H1 (cell line): ENCODE data around the gene SORCS3. TPM values are rescaled to one million over a fixed set of nuclear protein-coding genes. Genes with fewer than 3 reads are reported as not detected.

Source experiments
- CTCF ChIA-PET: fragments of 300-600 bp; sonication (Branson Sonifier 250); formaldehyde crosslinking; loops from one replicate; lab custom pipeline; 2021; ENCODE audit not compliant: partially characterized antibody; lab: Charles Lee
- POLR2A ChIA-PET: fragments of 300-600 bp; sonication (Branson Sonifier 250); formaldehyde crosslinking; loops from one replicate; lab custom pipeline; 2021; ENCODE audit warnings: inconsistent platforms; ENCODE audit not compliant: partially characterized antibody; lab: Charles Lee
- DNase-seq, 2 experiments: peaks; one replicate each; pipeline versions ENCODE4 v3.0.0 to v3.0.0-alpha.2; 2010 to 2022; ENCODE audit warnings: low spot score in 2 of 2, low read depth in 1 of 2, mixed read lengths in 1 of 2
- FAIRE-seq: peaks from 2 replicates; lab custom pipeline; 2011; peaks lifted over from hg19 to GRCh38; lab: Jason Lieb, UNC
- H2AFZ ChIP-seq: 2 replicates; pipeline ENCODE4 v1.8.1; 2012; ENCODE audit warnings: low read length, inconsistent platforms
- H2AK5ac ChIP-seq: 2 replicates; pipeline ENCODE4 v1.6.1; 2013; ENCODE audit warnings: low read depth, low read length
- H2BK120ac ChIP-seq: replicated peaks from 2 replicates; pipeline ENCODE3; 2013; ENCODE audit warnings: low read depth, low read length, inconsistent platforms
- H2BK12ac ChIP-seq: 2 replicates; pipeline ENCODE4 v1.6.1; 2013; ENCODE audit warnings: low read depth, low read length
- H2BK15ac ChIP-seq: 2 replicates; pipeline ENCODE4 v1.6.1; 2013; ENCODE audit warnings: low read length
- H2BK20ac ChIP-seq: 2 replicates; pipeline ENCODE4 v1.6.1; 2013; ENCODE audit warnings: low read length
- H2BK5ac ChIP-seq: 2 replicates; pipeline ENCODE4 v1.6.1; 2013; ENCODE audit warnings: low read depth, low read length
- H3K14ac ChIP-seq: 2 replicates; pipeline ENCODE4 v1.6.1; 2013; ENCODE audit warnings: inconsistent platforms; ENCODE audit not compliant: insufficient read length
- H3K18ac ChIP-seq: 2 replicates; pipeline ENCODE4 v1.6.1; 2013; ENCODE audit warnings: low read length; ENCODE audit errors: extremely low read depth
- H3K23ac ChIP-seq: 2 replicates; pipeline ENCODE4 v1.6.1; 2013; ENCODE audit warnings: inconsistent platforms; ENCODE audit not compliant: insufficient read length
- H3K23me2 ChIP-seq: 2 replicates; pipeline ENCODE4 v1.6.1; 2013; ENCODE audit warnings: low read depth, low read length
- H3K27ac ChIP-seq: 2 replicates; pipeline ENCODE4 v1.6.1; 2011; ENCODE audit warnings: low read depth, low read length, inconsistent platforms
- H3K27me3 ChIP-seq, 4 experiments: replicated peaks in 1 of 4; 1 replicate in 1 of 4; 2 replicates in 3 of 4; pipeline versions ENCODE4 v1.6.1 to v1.8.1; 2011 to 2013; ENCODE audit warnings: low read length in 3 of 4, mild to moderate bottlenecking in 3 of 4, inconsistent platforms in 2 of 4, mixed read lengths in 2 of 4, moderate library complexity in 1 of 4; ENCODE audit not compliant: control insufficient read depth in 3 of 4, insufficient read depth in 3 of 4; ENCODE audit errors: extremely low read depth in 1 of 4
- H3K36me3 ChIP-seq, 4 experiments: 2 replicates each; pipeline versions ENCODE4 v1.6.1 to v1.8.1; 2011 to 2013; ENCODE audit warnings: mild to moderate bottlenecking in 4 of 4, low read length in 3 of 4, moderate library complexity in 2 of 4, control low read depth in 1 of 4, inconsistent platforms in 1 of 4; ENCODE audit not compliant: insufficient read depth in 4 of 4, control insufficient read depth in 2 of 4
- H3K4ac ChIP-seq: replicated peaks from 2 replicates; pipeline ENCODE3; 2013; ENCODE audit warnings: low read length, low read depth, mixed read lengths, inconsistent platforms; ENCODE audit not compliant: insufficient read length
- H3K4me1 ChIP-seq, 4 experiments: replicated peaks in 1 of 4; 1 replicate in 1 of 4; 2 replicates in 3 of 4; pipeline versions ENCODE4 v1.6.1 to v1.8.1; 2011 to 2013; ENCODE audit warnings: low read length in 3 of 4, inconsistent platforms in 2 of 4, mixed read lengths in 1 of 4; ENCODE audit not compliant: insufficient read depth in 4 of 4, control insufficient read depth in 3 of 4
- H3K4me2 ChIP-seq, 2 experiments: 2 replicates each; pipeline versions ENCODE4 v1.6.1 to v1.8.1; 2011 to 2013; ENCODE audit warnings: low read depth in 2 of 2, low read length in 2 of 2, control low read depth in 1 of 2, inconsistent platforms in 1 of 2, mild to moderate bottlenecking in 1 of 2; ENCODE audit not compliant: insufficient read depth in 1 of 2
- H3K4me3 ChIP-seq, 4 experiments: fragments of 200-600, 300-600 bp in 1 of 4; sonication (generic), shearing (Covaris generic), sonication (Bioruptor Twin) in 1 of 4; 2 replicates each; pipeline versions ENCODE4 v1.5.1 to v1.8.1; 2011 to 2016; ENCODE audit warnings: low read length in 4 of 4, low read depth in 3 of 4, control low read depth in 2 of 4, inconsistent platforms in 2 of 4, mild to moderate bottlenecking in 2 of 4, mixed read lengths in 1 of 4, moderate library complexity in 1 of 4; ENCODE audit not compliant: insufficient read depth in 2 of 4; ENCODE audit errors: extremely low read depth in 1 of 4
- H3K56ac ChIP-seq: replicated peaks from 2 replicates; pipeline ENCODE3; 2013; ENCODE audit warnings: low read depth, mild to moderate bottlenecking, mixed read lengths, low read length, inconsistent platforms; ENCODE audit not compliant: insufficient read length
- H3K79me1 ChIP-seq: 2 replicates; pipeline ENCODE4 v1.6.1; 2013; ENCODE audit warnings: low read depth, low read length, control low read depth
- H3K79me2 ChIP-seq, 2 experiments: 2 replicates each; pipeline versions ENCODE4 v1.6.1 to v1.8.1; 2012 to 2013; ENCODE audit warnings: low read length in 2 of 2, mild to moderate bottlenecking in 2 of 2, inconsistent platforms in 1 of 2; ENCODE audit not compliant: insufficient read depth in 2 of 2, control insufficient read depth in 1 of 2
- H3K9ac ChIP-seq, 4 experiments: replicated peaks in 1 of 4; 1 replicate in 1 of 4; 2 replicates in 3 of 4; pipeline versions ENCODE4 v1.6.1 to v1.8.1; 2011 to 2013; ENCODE audit warnings: low read depth in 3 of 4, low read length in 3 of 4, control low read depth in 2 of 4, mild to moderate bottlenecking in 2 of 4, moderate library complexity in 2 of 4, inconsistent platforms in 1 of 4; ENCODE audit errors: extremely low read depth in 1 of 4
- H3K9me3 ChIP-seq, 2 experiments: 2 replicates each; pipeline versions ENCODE4 v1.6.1 to v1.8.1; 2012 to 2013; ENCODE audit warnings: mild to moderate bottlenecking in 2 of 2, moderate library complexity in 2 of 2, control low read depth in 1 of 2, inconsistent platforms in 1 of 2, low read depth in 1 of 2, low read length in 1 of 2, mixed read lengths in 1 of 2; ENCODE audit not compliant: insufficient read depth in 2 of 2
- H4K20me1 ChIP-seq, 2 experiments: replicated peaks in 1 of 2; 2 replicates each; pipeline versions ENCODE3 to v1.8.1; 2011 to 2013; ENCODE audit warnings: inconsistent platforms in 2 of 2, low read length in 2 of 2, mild to moderate bottlenecking in 1 of 2; ENCODE audit not compliant: insufficient read depth in 2 of 2, control insufficient read depth in 1 of 2
- H4K5ac ChIP-seq: 2 replicates; pipeline ENCODE4 v1.6.1; 2013; ENCODE audit warnings: low read length, low read depth, mixed read lengths, inconsistent platforms; ENCODE audit not compliant: insufficient read length
- H4K8ac ChIP-seq: 2 replicates; pipeline ENCODE4 v1.8.0; 2013; ENCODE audit warnings: mild to moderate bottlenecking, moderate library complexity, low read length, inconsistent platforms; ENCODE audit not compliant: insufficient read depth; ENCODE audit errors: extremely low read depth
- H4K91ac ChIP-seq: replicated peaks from 2 replicates; pipeline ENCODE3; 2013; ENCODE audit warnings: low read length, mixed read lengths, inconsistent platforms; ENCODE audit not compliant: insufficient read length
- BCL11A ChIP-seq, 2 experiments: IDR thresholded peaks; one replicate each; pipeline ENCODE4 v1.6.1; 2011; ENCODE audit warnings: low read depth in 2 of 2, low read length in 2 of 2, mild to moderate bottlenecking in 2 of 2
- CHD1 ChIP-seq: IDR thresholded peaks from 2 replicates; pipeline ENCODE4 v1.6.1; 2012; ENCODE audit warnings: low read depth, low read length, improper control_type of control experiment
- EP300 ChIP-seq, 2 experiments: IDR thresholded peaks; 1 replicate in 1 of 2; 2 replicates in 1 of 2; pipeline ENCODE4 v1.6.1; 2011 to 2012; ENCODE audit warnings: low read depth in 2 of 2, low read length in 2 of 2, mild to moderate bottlenecking in 2 of 2, borderline replicate concordance in 1 of 2, inconsistent platforms in 1 of 2, moderate library complexity in 1 of 2
- KDM1A ChIP-seq: fragments of 200-600, 300-600 bp; sonication (generic); IDR thresholded peaks from 2 replicates; pipeline ENCODE4 v1.7.1; 2016; ENCODE audit warnings: mild to moderate bottlenecking, low read length, borderline replicate concordance
- KDM4A ChIP-seq: IDR thresholded peaks from one replicate; pipeline ENCODE4 v1.7.1; 2012; ENCODE audit warnings: low read depth, mild to moderate bottlenecking, moderate library complexity, low read length, inconsistent platforms; ENCODE audit not compliant: severe bottlenecking
- POLR2A ChIP-seq, 2 experiments: IDR thresholded peaks; 1 replicate in 1 of 2; 2 replicates in 1 of 2; pipeline ENCODE4 v1.6.1; 2011; ENCODE audit warnings: low read depth in 2 of 2, low read length in 2 of 2, mild to moderate bottlenecking in 2 of 2; ENCODE audit errors: control extremely low read depth in 1 of 2
- POLR2AphosphoS5 ChIP-seq: IDR thresholded peaks from 2 replicates; pipeline ENCODE4 v1.6.1; 2011; ENCODE audit warnings: low read depth, low read length
- RXRA ChIP-seq: IDR thresholded peaks from 2 replicates; pipeline ENCODE4 v1.6.1; 2011; ENCODE audit warnings: low read depth, mild to moderate bottlenecking, low read length, moderate library complexity; ENCODE audit not compliant: insufficient read depth
- SP2 ChIP-seq: IDR thresholded peaks from 2 replicates; pipeline ENCODE4 v1.6.1; 2012; ENCODE audit warnings: mild to moderate bottlenecking, low read length, inconsistent platforms
- SP4 ChIP-seq: IDR thresholded peaks from 2 replicates; pipeline ENCODE4 v1.6.1; 2012; ENCODE audit warnings: low read length, inconsistent platforms
- TBP ChIP-seq: IDR thresholded peaks from 2 replicates; pipeline ENCODE4 v1.6.1; 2011; ENCODE audit warnings: low read depth, low read length, improper control_type of control experiment
- TEAD4 ChIP-seq: IDR thresholded peaks from 2 replicates; pipeline ENCODE4 v1.6.1; 2012; ENCODE audit warnings: low read depth, low read length, inconsistent platforms, mixed read lengths
- WGBS, 2 experiments: shearing (Covaris generic) in 1 of 2; methylation state at CpG; one replicate each; pipeline versions ENCODE4 v1.1.6 to v1.1.7; 2013 to 2015; ENCODE audit warnings: low lambda C conversion rate in 2 of 2, mixed read lengths in 2 of 2, inconsistent platforms in 1 of 2, low coverage in 1 of 2, missing lambda C conversion rate in 1 of 2; ENCODE audit not compliant: insufficient replicate concordance in 2 of 2, insufficient coverage in 1 of 2, insufficient read length in 1 of 2; ENCODE audit errors: extremely low coverage in 1 of 2, missing lambda C conversion rate in 1 of 2; 5-methylcytosine and 5-hydroxymethylcytosine counted together
- polyA plus RNA-seq, 7 experiments: library from polyadenylated mRNA; depleted of rRNA in 3 of 7; stranded (reverse) in 5 of 7; unstranded in 2 of 7; fragments of >200 nt in 5 of 7; fragments of 200-250 nt in 2 of 7; gene quantifications; 1 replicate in 5 of 7; 2 replicates in 1 of 7; 4 replicates in 1 of 7; pipeline versions ENCODE4 v1.2.1 to v1.2.3, GENCODE V29; 2011 to 2013; ENCODE audit warnings: missing spikeins in 2 of 7, mixed read lengths in 2 of 7
- total RNA-seq: library from RNA; stranded (reverse); fragmentation: NEBNext Ultra II Directional; extraction: Animal tissue kit (Norgen Biotek cat#: 25700); gene quantifications from 2 replicates; pipeline ENCODE4 v1.2.1, GENCODE V29; 2021
- TF ChIP-seq, protein P1 (sequence below), 3 experiments: IDR thresholded peaks; 1 replicate in 2 of 3; 2 replicates in 1 of 3; pipeline versions ENCODE4 v1.5.1 to v1.6.1; 2011; ENCODE audit warnings: low read length in 3 of 3, mild to moderate bottlenecking in 3 of 3, inconsistent platforms in 2 of 3, low read depth in 1 of 3, moderate library complexity in 1 of 3; ENCODE audit not compliant: insufficient read depth in 1 of 3; ENCODE audit errors: control extremely low read depth in 1 of 3

SORCS3 gene
- total and polyA plus RNA-seq, 2 of the 8 experiments (the other 6 are each of a cell fraction or from before 2014, with no cell fraction given), result 0.26 to 0.88 TPM

DNA sequence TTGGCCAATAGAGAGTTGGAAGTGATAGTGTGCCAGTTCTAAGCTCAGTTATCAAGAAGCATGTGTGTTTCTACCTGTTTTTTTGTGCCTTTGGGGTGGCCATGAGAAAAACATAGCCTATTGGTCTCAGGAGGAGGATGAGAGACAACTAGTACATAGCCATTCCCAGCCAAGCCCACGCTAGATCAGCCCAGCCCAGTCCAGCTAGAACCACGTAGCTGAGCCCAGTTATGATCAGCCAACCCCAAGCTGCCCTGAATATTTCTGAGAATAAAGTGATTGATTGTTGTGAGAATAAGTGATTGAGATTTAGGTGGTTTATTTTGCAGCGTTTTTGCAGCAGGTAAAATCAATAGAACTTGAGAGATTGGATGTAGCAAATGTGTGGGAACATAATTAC, 15.9 kb downstream of the SORCS3 start:
- Histone ChIP-seq H2BK20ac (no peak overlapping the region), H4K8ac (no peak overlapping the region), H3K27me3 (no peaks in the 10 kb centered on the region), H3K23me2 (no peaks in the 10 kb centered on the region), H3K79me1 (no peaks in the 10 kb centered on the region), H3K18ac (no peak overlapping the region), H3K36me3 (no peaks in the 10 kb centered on the region), H3K14ac (no peak overlapping the region), H2BK120ac (no peak overlapping the region), H2AFZ (no peak overlapping the region), H4K91ac (no peak overlapping the region), H3K4me3 (no peak overlapping the region), H3K79me2 (no peaks in the 10 kb centered on the region), H3K56ac (no peak overlapping the region), H4K5ac (no peak overlapping the region), H3K4ac (no peak overlapping the region), H4K20me1 (no peaks in the 10 kb centered on the region), H3K4me2 (no peak overlapping the region), H3K23ac (no peak overlapping the region), H2AK5ac (no peak overlapping the region), H2BK5ac (no peak overlapping the region), H2BK15ac (no peak overlapping the region), H3K9me3 (no peaks in the 10 kb centered on the region), H3K4me1 (peaks cover 0 to 8% (median 0%) of the 10 kb centered on the region in 4 experiments; a peak in 1 of 7 replicates), H3K27ac (no peak overlapping the region), H3K9ac (no peak overlapping the region), H2BK12ac (no peak overlapping the region)
- DNase-seq (no peak), FAIRE-seq (no peak)
- 86 to 100% methylated on average over 1 to 3 of the region's 3 CpGs for WGBS, 2 experiments
- ChIA-PET POLR2A (no interaction called here), CTCF (interaction anchor here (0.9 to 1.4 kb wide), 4 partner anchors 10 to 256 kb away, joined by 3 to 6 read pairs (median 3); no protein-coding TSS in a partner anchor)
- TF ChIP-seq SP2 (no peak), SP4 (no peak), RXRA (no peak), EP300 (IDR thresholded peaks at IDR 0.05; ENCODE audit: borderline replicate concordance in 1 of 2, low read depth in 2 of 2, low read length in 2 of 2) (no peak), TBP (no peak), POLR2A (IDR thresholded peaks at IDR 0.05; ENCODE audit: control extremely low read depth in 1 of 2, low read depth in 2 of 2, low read length in 2 of 2) (no peak), KDM4A (no peak), TEAD4 (no peak), KDM1A (no peak), POLR2AphosphoS5 (no peak), BCL11A (IDR thresholded peaks at IDR 0.05; ENCODE audit: low read depth in 2 of 2, low read length in 2 of 2) (no peak), CHD1 (no peak)
- TF ChIP-seq, protein P1, sequence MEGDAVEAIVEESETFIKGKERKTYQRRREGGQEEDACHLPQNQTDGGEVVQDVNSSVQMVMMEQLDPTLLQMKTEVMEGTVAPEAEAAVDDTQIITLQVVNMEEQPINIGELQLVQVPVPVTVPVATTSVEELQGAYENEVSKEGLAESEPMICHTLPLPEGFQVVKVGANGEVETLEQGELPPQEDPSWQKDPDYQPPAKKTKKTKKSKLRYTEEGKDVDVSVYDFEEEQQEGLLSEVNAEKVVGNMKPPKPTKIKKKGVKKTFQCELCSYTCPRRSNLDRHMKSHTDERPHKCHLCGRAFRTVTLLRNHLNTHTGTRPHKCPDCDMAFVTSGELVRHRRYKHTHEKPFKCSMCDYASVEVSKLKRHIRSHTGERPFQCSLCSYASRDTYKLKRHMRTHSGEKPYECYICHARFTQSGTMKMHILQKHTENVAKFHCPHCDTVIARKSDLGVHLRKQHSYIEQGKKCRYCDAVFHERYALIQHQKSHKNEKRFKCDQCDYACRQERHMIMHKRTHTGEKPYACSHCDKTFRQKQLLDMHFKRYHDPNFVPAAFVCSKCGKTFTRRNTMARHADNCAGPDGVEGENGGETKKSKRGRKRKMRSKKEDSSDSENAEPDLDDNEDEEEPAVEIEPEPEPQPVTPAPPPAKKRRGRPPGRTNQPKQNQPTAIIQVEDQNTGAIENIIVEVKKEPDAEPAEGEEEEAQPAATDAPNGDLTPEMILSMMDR (IDR thresholded peaks at IDR 0.05; ENCODE audit: control extremely low read depth in 1 of 3, insufficient read depth in 1 of 3, low read depth in 1 of 3, low read length in 3 of 3), result no peak
